Lung (tissue), 12 donors: ENCODE results near the gene PPP6R3. TPM values are rescaled to one million over a fixed set of nuclear protein-coding genes. Genes with fewer than 3 reads are reported as not detected.

Experiments used
- ATAC-seq: fragments of 200-7000 bp; cut with Tn5 transposase; one replicate; pipeline ENCODE4 v1.9.1; 2020; ENCODE audit warnings: moderate number of reproducible peaks; ENCODE audit not compliant: insufficient read depth, low FRiP score
- DNase-seq, 3 donors: peaks; one replicate each; pipeline ENCODE4 v3.0.0-alpha.2; 2013 to 2017
- H3K27ac ChIP-seq, 2 donors: one replicate each; pipeline ENCODE4 v1.5.1; 2013; ENCODE audit warnings: mild to moderate bottlenecking in 2 of 2, moderate library complexity in 2 of 2, control low read depth in 1 of 2, inconsistent platforms in 1 of 2, low read depth in 1 of 2, low read length in 1 of 2
- H3K27me3 ChIP-seq, 3 donors: one replicate each; pipeline ENCODE4 v1.5.1; 2013; ENCODE audit warnings: low read length in 2 of 3; ENCODE audit not compliant: control insufficient read depth in 3 of 3, insufficient read depth in 3 of 3
- H3K36me3 ChIP-seq, 4 donors: one replicate each; pipeline ENCODE4 v1.5.1; 2013; ENCODE audit warnings: low read length in 4 of 4, mild to moderate bottlenecking in 1 of 4, moderate library complexity in 1 of 4; ENCODE audit not compliant: control insufficient read depth in 4 of 4, insufficient read depth in 4 of 4
- H3K4me1 ChIP-seq, 5 donors: one replicate each; pipeline ENCODE4 v1.5.1; 2013; ENCODE audit warnings: low read length in 5 of 5, mild to moderate bottlenecking in 2 of 5, moderate library complexity in 1 of 5; ENCODE audit not compliant: control insufficient read depth in 5 of 5, insufficient read depth in 5 of 5
- H3K4me3 ChIP-seq: one replicate; pipeline ENCODE4 v1.5.1; 2013; ENCODE audit warnings: mild to moderate bottlenecking, control low read depth, moderate library complexity
- H3K9ac ChIP-seq, 2 donors: one replicate each; pipeline ENCODE4 v1.5.1; 2013; ENCODE audit warnings: low read length in 2 of 2, control low read depth in 1 of 2; ENCODE audit not compliant: insufficient read depth in 1 of 2
- H3K9me3 ChIP-seq, 4 donors: one replicate each; pipeline ENCODE4 v1.5.1; 2013; ENCODE audit warnings: low read length in 3 of 4, mild to moderate bottlenecking in 1 of 4, moderate library complexity in 1 of 4; ENCODE audit not compliant: control insufficient read depth in 4 of 4, insufficient read depth in 3 of 4
- CTCF ChIP-seq: IDR thresholded peaks from 2 replicates; pipeline ENCODE4 v1.5.1; 2012; ENCODE audit warnings: mild to moderate bottlenecking; ENCODE audit errors: control extremely low read depth, extremely low read depth
- WGBS, 2 donors: extraction: QIAGEN DNeasy Blood & Tissue Kit; methylation state at CpG; one replicate each; pipeline ENCODE4 v1.1.7; 2013; 5-methylcytosine and 5-hydroxymethylcytosine counted together
- polyA plus RNA-seq, 2 donors: library from polyadenylated mRNA; stranded (reverse); fragments of 200-250 nt; gene quantifications; one replicate each; pipeline ENCODE4 v1.2.1, GENCODE V29; 2013
- total RNA-seq, 2 donors: library from RNA; depleted of rRNA in 1 of 2; stranded (reverse); fragments of >200 nt in 1 of 2; gene quantifications; one replicate each; pipeline ENCODE4 v1.2.1, GENCODE V29; 2014 to 2021
- donor health status: control.
- donor health status: control.
- donor health status: Bipolar disorder and iron deficiency.
- donor health status: healthy.
- donor health status: DM: yes; HTN: yes; CAD: no.

PPP6R3 gene
- total and polyA plus RNA-seq, 4 donors, result 28.5 to 217 (median 60.7) TPM

GRCh38 chr11:68495220-68495729, 34.7 kb downstream of the PPP6R3 start:
- 39 to 61% methylated on average over 3 of the region's 3 CpGs for WGBS, 2 donors
- Histone ChIP-seq H3K27me3 (no peaks in the 10 kb centered on the region), H3K9ac (no peak overlapping the region), H3K4me3 (no peak overlapping the region), H3K27ac (no peak overlapping the region), H3K36me3 (no peaks in the 10 kb centered on the region), H3K9me3 (no peaks in the 10 kb centered on the region), H3K4me1 (peaks cover 0 to 19% (median 6%) of the 10 kb centered on the region in 5 donors)
- TF ChIP-seq CTCF, result no peak
- no peak for DNase-seq
- no peak for ATAC-seq

GRCh38 chr11:68495872-68496271, 35.3 kb downstream of the PPP6R3 start:
- H3K4me1 ChIP-seq, result peaks cover 2 to 20% (median 7%) of the 10 kb centered on the region in 5 donors
- no peaks in the 10 kb centered on the region for H3K36me3 ChIP-seq
- no peak for TF ChIP-seq CTCF
- ATAC-seq (no peak), DNase-seq (no peak)
- no peaks in the 10 kb centered on the region for H3K27me3 ChIP-seq
- H3K9me3 ChIP-seq, result no peaks in the 10 kb centered on the region
- whole genome bisulfite sequencing, 2 donors, result 95% methylated on average over 3 of the region's 3 CpGs
- H3K9ac ChIP-seq, result no peak overlapping the region
- no peak overlapping the region for H3K4me3 ChIP-seq
- no peak overlapping the region for H3K27ac ChIP-seq

DNA sequence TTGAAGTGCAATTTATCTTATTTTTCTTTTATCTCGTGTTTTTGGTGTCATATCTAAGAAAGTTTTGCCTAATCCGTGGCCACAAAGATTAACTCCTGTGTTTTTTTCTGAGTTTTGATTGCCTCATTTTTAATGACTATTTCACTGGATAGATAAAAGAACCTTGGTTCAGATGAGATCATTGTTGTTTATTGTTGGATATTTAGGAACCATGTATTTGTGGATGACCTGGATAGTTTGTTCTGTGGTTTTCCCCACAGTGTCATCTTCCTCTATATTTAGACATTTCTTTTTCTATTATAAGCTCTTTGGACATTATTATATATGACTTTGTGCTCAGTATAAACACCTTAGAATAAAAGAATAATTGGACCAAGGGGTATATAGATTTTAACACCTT, 37.2 kb downstream of the PPP6R3 start:
- DNase-seq, result no peak
- Histone ChIP-seq H3K9ac (no peak overlapping the region), H3K36me3 (no peaks in the 10 kb centered on the region), H3K27ac (no peak overlapping the region), H3K9me3 (no peaks in the 10 kb centered on the region), H3K4me1 (peaks cover 3 to 30% (median 12%) of the 10 kb centered on the region in 5 donors), H3K4me3 (no peak overlapping the region), H3K27me3 (no peaks in the 10 kb centered on the region)
- ATAC-seq, result no peak
- TF ChIP-seq CTCF, result no peak
- WGBS, 2 donors, result 75 to 87% methylated on average over 2 of the region's 2 CpGs

- peaks cover 3 to 35% (median 16%) of the 10 kb centered on the region in 5 donors for H3K4me1 ChIP-seq
- TF ChIP-seq CTCF, result no peak
- ATAC-seq, result no peak
- no peaks in the 10 kb centered on the region for H3K9me3 ChIP-seq
- DNase-seq, result peak in 1 of 3 donors; percentile 30
- no peak overlapping the region for H3K9ac ChIP-seq
- H3K4me3 ChIP-seq, result no peak overlapping the region
- no peak overlapping the region for H3K27ac ChIP-seq
- 34 to 62% methylated on average over 2 of the region's 2 CpGs for WGBS, 2 donors
- H3K36me3 ChIP-seq, result no peaks in the 10 kb centered on the region
- H3K27me3 ChIP-seq, result no peaks in the 10 kb centered on the region
These were observed 37.8 kb downstream of the PPP6R3 start for GRCh38 chr11:68498321-68498720.
